K562 treated with DMSO at 1 percent for 24 hours (cell line): ENCODE measurements around the gene ARHGEF18. TPM values are rescaled to one million over a fixed set of nuclear protein-coding genes. Genes with fewer than 3 reads are reported as not detected.

Experiments used
- total RNA-seq: library from RNA; unstranded; fragments of 300-600 nt; gene quantifications from 2 replicates; pipeline ENCODE4 v1.2.3, GENCODE V29; 2022; ENCODE audit warnings: low read depth; ENCODE audit not compliant: insufficient read depth

ARHGEF18 gene
- total RNA-seq, result 41.8 and 42.7 TPM in 2 replicates

GRCh38 chr19:7348587-7349230, at the start of gene ARHGEF18:
Gene ARHGEF18 (plus strand): TSS chr19:7348937. CDS start chr19:7362891, 13,954 bp downstream.

Other genes with a start within 250 kb of the ARHGEF18 start
- 1.2 and 2.0 TPM in 2 replicates for gene INSR, start 54.5 kb upstream of the ARHGEF18 start, total RNA-seq
- gene PEX11G, start 140.1 kb downstream of the ARHGEF18 start, total RNA-seq, result 8.6 and 12.1 TPM in 2 replicates
- 46.9 and 54.4 TPM in 2 replicates for gene ZNF358, start 167.2 kb downstream of the ARHGEF18 start, total RNA-seq
- 28.1 and 29.2 TPM in 2 replicates for gene MCOLN1, start 173.7 kb downstream of the ARHGEF18 start, total RNA-seq
- gene PNPLA6, start 186.8 kb downstream of the ARHGEF18 start, total RNA-seq, result 101 and 108 TPM in 2 replicates
- gene CAMSAP3, start 246.9 kb downstream of the ARHGEF18 start, total RNA-seq, result 3.4 and 3.8 TPM in 2 replicates